Panc1 (cell line): ENCODE measurements around the gene CCDC9.

Experiments used
- POLR2AphosphoS5 ChIP-seq: IDR thresholded peaks from 2 replicates; pipeline ENCODE4 v1.6.1; 2012; ENCODE audit warnings: mild to moderate bottlenecking, low read depth, low read length, moderate library complexity
- TF ChIP-seq, protein P1 (sequence below), 2 experiments: IDR thresholded peaks; 2 replicates each; pipeline ENCODE4 v1.6.1; 2011 to 2012; ENCODE audit warnings: low read depth in 2 of 2, control low read depth in 1 of 2, low read length in 1 of 2, mild to moderate bottlenecking in 1 of 2, moderate library complexity in 1 of 2; ENCODE audit not compliant: insufficient read depth in 1 of 2
- TF ChIP-seq, protein P2 (sequence below): fragments of 450-650 bp; IDR thresholded peaks from 2 replicates; pipeline ENCODE4 v1.5.1; 2017; ENCODE audit warnings: mild to moderate bottlenecking

DNA sequence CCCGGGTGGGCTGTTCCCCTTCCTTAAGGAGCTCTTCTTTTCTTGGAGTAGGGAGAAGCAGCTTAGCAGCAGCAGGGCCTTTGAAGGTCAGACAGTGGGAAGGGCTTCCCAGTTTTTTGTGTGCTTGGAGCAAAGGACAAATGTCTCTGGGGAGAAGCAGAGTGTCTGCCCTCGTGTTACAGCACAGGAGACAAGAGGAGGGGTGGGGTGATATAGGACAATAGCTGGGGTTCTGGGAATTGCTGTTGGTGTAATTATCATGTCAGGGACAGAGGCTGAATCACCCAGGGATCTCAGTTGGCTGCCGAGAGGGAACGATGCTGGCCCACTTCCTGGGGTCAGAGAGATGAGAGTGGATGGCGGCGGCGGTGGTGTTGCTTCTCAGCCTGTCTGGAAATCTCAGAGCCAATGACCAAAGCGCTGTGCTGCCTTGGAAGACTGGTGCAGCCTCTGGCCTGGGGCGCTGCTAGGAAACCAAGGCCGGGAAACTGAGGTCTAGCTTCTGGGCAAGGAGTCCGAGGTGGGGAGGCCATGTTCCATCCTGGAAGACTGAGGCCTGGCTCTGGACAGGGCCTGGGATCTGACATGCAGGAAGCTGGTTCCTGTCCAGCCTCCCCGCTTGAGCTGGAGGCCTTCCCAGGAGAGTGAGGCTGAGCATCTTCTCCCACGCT, 19.6 kb downstream of the CCDC9 start:
- TF ChIP-seq, protein P1, sequence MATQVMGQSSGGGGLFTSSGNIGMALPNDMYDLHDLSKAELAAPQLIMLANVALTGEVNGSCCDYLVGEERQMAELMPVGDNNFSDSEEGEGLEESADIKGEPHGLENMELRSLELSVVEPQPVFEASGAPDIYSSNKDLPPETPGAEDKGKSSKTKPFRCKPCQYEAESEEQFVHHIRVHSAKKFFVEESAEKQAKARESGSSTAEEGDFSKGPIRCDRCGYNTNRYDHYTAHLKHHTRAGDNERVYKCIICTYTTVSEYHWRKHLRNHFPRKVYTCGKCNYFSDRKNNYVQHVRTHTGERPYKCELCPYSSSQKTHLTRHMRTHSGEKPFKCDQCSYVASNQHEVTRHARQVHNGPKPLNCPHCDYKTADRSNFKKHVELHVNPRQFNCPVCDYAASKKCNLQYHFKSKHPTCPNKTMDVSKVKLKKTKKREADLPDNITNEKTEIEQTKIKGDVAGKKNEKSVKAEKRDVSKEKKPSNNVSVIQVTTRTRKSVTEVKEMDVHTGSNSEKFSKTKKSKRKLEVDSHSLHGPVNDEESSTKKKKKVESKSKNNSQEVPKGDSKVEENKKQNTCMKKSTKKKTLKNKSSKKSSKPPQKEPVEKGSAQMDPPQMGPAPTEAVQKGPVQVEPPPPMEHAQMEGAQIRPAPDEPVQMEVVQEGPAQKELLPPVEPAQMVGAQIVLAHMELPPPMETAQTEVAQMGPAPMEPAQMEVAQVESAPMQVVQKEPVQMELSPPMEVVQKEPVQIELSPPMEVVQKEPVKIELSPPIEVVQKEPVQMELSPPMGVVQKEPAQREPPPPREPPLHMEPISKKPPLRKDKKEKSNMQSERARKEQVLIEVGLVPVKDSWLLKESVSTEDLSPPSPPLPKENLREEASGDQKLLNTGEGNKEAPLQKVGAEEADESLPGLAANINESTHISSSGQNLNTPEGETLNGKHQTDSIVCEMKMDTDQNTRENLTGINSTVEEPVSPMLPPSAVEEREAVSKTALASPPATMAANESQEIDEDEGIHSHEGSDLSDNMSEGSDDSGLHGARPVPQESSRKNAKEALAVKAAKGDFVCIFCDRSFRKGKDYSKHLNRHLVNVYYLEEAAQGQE (IDR thresholded peaks at IDR 0.05; ENCODE audit: insufficient read depth in 1 of 2, low read depth in 2 of 2, low read length in 1 of 2), result no peak
- TF ChIP-seq, protein P2, sequence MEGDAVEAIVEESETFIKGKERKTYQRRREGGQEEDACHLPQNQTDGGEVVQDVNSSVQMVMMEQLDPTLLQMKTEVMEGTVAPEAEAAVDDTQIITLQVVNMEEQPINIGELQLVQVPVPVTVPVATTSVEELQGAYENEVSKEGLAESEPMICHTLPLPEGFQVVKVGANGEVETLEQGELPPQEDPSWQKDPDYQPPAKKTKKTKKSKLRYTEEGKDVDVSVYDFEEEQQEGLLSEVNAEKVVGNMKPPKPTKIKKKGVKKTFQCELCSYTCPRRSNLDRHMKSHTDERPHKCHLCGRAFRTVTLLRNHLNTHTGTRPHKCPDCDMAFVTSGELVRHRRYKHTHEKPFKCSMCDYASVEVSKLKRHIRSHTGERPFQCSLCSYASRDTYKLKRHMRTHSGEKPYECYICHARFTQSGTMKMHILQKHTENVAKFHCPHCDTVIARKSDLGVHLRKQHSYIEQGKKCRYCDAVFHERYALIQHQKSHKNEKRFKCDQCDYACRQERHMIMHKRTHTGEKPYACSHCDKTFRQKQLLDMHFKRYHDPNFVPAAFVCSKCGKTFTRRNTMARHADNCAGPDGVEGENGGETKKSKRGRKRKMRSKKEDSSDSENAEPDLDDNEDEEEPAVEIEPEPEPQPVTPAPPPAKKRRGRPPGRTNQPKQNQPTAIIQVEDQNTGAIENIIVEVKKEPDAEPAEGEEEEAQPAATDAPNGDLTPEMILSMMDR, result no peak
- TF ChIP-seq POLR2AphosphoS5, result no peak
